K562 (cell line): ENCODE measurements around the gene CEP131. TPM values are rescaled to one million over a fixed set of nuclear protein-coding genes. Genes with fewer than 3 reads are reported as not detected.
A peak's percentile ranks its signal among the peaks of the same experiment; 100 is the strongest.

Experiments
- ATAC-seq: fragments of 200-7000 bp; cut with Tn5 transposase; 3 replicates; pipeline ENCODE4 v1.9.1; 2020; ENCODE audit warnings: moderate library complexity
- BruUV-seq: library from RNA; stranded (reverse); fragments of 400-500 nt; replicated peaks from 2 replicates; lab custom pipeline; 2021; lab: Mats Ljungman, UMichigan
- CTCF ChIA-PET: fragments of 300-600 bp; formaldehyde crosslinking; extraction: SDS; loops from one replicate; lab custom pipeline; 2021; ENCODE audit warnings: low intra/inter-chr PET ratio; lab: Yijun Ruan, JAX
- POLR2A ChIA-PET: fragments of 300-600, 350-650 bp; sonication (Branson Sonifier 250); formaldehyde crosslinking; extraction: SDS; loops from one replicate; lab custom pipeline; 2021; ENCODE audit warnings: antibody characterized with exemption, inconsistent platforms; lab: Yijun Ruan, JAX
- DNase-seq, 4 experiments: peaks; one replicate each; pipeline versions ENCODE4 v3.0.0 to v3.0.0-alpha.2; 2011 to 2018; ENCODE audit warnings: low spot score in 3 of 4, mixed read lengths in 3 of 4; ENCODE audit errors: extremely low read depth in 1 of 4
- FAIRE-seq: peaks from 2 replicates; lab custom pipeline; 2011; peaks lifted over from hg19 to GRCh38; lab: Jason Lieb, UNC
- H2AFZ ChIP-seq: 2 replicates; pipeline ENCODE4 v1.6.0; 2011; ENCODE audit warnings: low read depth, low read length, control low read depth, inconsistent platforms
- H3K27ac ChIP-seq: fragments of 200-600 bp; 3 replicates; pipeline ENCODE4 v1.8.0; 2011; ENCODE audit warnings: low read depth, mild to moderate bottlenecking, control low read depth, inconsistent platforms, low read length, moderate library complexity, mixed read lengths; ENCODE audit errors: extremely low read depth
- H3K27me3 ChIP-seq, 2 experiments: fragments of 300-600 bp in 1 of 2; 2 replicates in 1 of 2; 3 replicates in 1 of 2; pipeline versions ENCODE4 v1.6.0 to v1.8.0; 2011; ENCODE audit warnings: inconsistent platforms in 2 of 2, low read length in 2 of 2, mild to moderate bottlenecking in 1 of 2, mixed read lengths in 1 of 2, moderate library complexity in 1 of 2; ENCODE audit not compliant: control insufficient read depth in 2 of 2, insufficient read depth in 2 of 2
- H3K36me3 ChIP-seq: fragments of 300-600 bp; 3 replicates; pipeline ENCODE4 v1.8.0; 2011; ENCODE audit warnings: mild to moderate bottlenecking, low read length, inconsistent platforms; ENCODE audit not compliant: control insufficient read depth, insufficient read depth
- H3K4me1 ChIP-seq, 2 experiments: fragments of 200-600 bp in 1 of 2; replicated peaks in 1 of 2; 2 replicates in 1 of 2; 3 replicates in 1 of 2; pipeline versions ENCODE4 v1.5.1 to v1.8.0; 2011; ENCODE audit warnings: inconsistent platforms in 2 of 2, low read length in 2 of 2, mild to moderate bottlenecking in 1 of 2, mixed read lengths in 1 of 2, moderate library complexity in 1 of 2; ENCODE audit not compliant: control insufficient read depth in 2 of 2, insufficient read depth in 2 of 2
- H3K4me2 ChIP-seq: 2 replicates; pipeline ENCODE4 v1.6.1; 2011; ENCODE audit warnings: low read length, control low read depth, inconsistent platforms, mixed read lengths; ENCODE audit not compliant: insufficient read depth
- H3K4me3 ChIP-seq: fragments of 200-600 bp; sonication (generic), shearing (Covaris generic); 2 replicates; pipeline ENCODE4 v1.5.1; 2016; ENCODE audit warnings: control low read depth, inconsistent platforms
- H3K79me2 ChIP-seq: fragments of 200-600 bp; 3 replicates; pipeline ENCODE4 v1.8.0; 2011; ENCODE audit warnings: low read length, inconsistent platforms; ENCODE audit not compliant: control insufficient read depth, insufficient read depth
- H3K9ac ChIP-seq, 2 experiments: 2 replicates each; pipeline versions ENCODE4 v1.6.0 to v1.6.1; 2011; ENCODE audit warnings: low read depth in 2 of 2, low read length in 2 of 2, control low read depth in 1 of 2, inconsistent platforms in 1 of 2, mild to moderate bottlenecking in 1 of 2, mixed read lengths in 1 of 2; ENCODE audit not compliant: insufficient read depth in 1 of 2
- H3K9me1 ChIP-seq: one replicate; pipeline ENCODE4 v1.6.0; 2011; ENCODE audit warnings: inconsistent platforms, mild to moderate bottlenecking, low read length, moderate library complexity; ENCODE audit not compliant: control insufficient read depth, insufficient read depth
- H3K9me3 ChIP-seq: replicated peaks from 2 replicates; pipeline ENCODE4 v1.5.1; 2011; ENCODE audit warnings: low read depth, low read length, inconsistent platforms; ENCODE audit not compliant: control insufficient read depth, insufficient read depth
- H4K20me1 ChIP-seq: replicated peaks from 2 replicates; pipeline ENCODE4 v1.6.1; 2011; ENCODE audit warnings: low read length, inconsistent platforms, mixed read lengths; ENCODE audit not compliant: control insufficient read depth, insufficient read depth
- BACH1 ChIP-seq: fragments of 200-800 bp; sonication (Bioruptor generic); IDR thresholded peaks from 2 replicates; pipeline ENCODE4 v1.6.1; 2016; ENCODE audit warnings: missing genetic modification characterization, missing compliant biosample characterization
- ERF ChIP-seq: fragments of 450-650 bp; formaldehyde crosslinking; IDR thresholded peaks from 2 replicates; pipeline ENCODE4 v1.4.0; 2020; ENCODE audit warnings: mild to moderate bottlenecking, mixed read lengths
- GTF3C2 ChIP-seq: IDR thresholded peaks from 3 replicates; pipeline ENCODE4 v1.6.1; 2011; ENCODE audit warnings: borderline replicate concordance, mild to moderate bottlenecking, moderate library complexity; ENCODE audit not compliant: insufficient read length; ENCODE audit errors: extremely low read depth
- HBP1 ChIP-seq: fragments of 450-650 bp; formaldehyde crosslinking; IDR thresholded peaks from 2 replicates; pipeline ENCODE4 v1.4.0; 2022; ENCODE audit warnings: missing genetic modification characterization
- MBD1 ChIP-seq: fragments of 250-450 bp; sonication (Bioruptor Pico); IDR thresholded peaks from 2 replicates; pipeline ENCODE4 v1.8.0; 2022; ENCODE audit warnings: inconsistent platforms
- MED1 ChIP-seq: sonication (generic); formaldehyde crosslinking; IDR thresholded peaks from 2 replicates; pipeline ENCODE4 v1.8.1; 2023; ENCODE audit warnings: missing genetic modification reagents, borderline replicate concordance
- NONO ChIP-seq, 2 experiments: fragments of 200-400 bp in 1 of 2; fragments of 450-650 bp in 1 of 2; formaldehyde crosslinking in 1 of 2; IDR thresholded peaks; 2 replicates each; pipeline ENCODE4 v1.6.1; 2017; ENCODE audit warnings: low read depth in 2 of 2, mild to moderate bottlenecking in 2 of 2, moderate library complexity in 2 of 2, low read length in 1 of 2
- NR3C1 ChIP-seq: sonication (generic); formaldehyde crosslinking; IDR thresholded peaks from 2 replicates; pipeline ENCODE4 v1.8.1; 2022; ENCODE audit warnings: missing genetic modification reagents
- ZFP91 ChIP-seq: sonication (generic); formaldehyde crosslinking; IDR thresholded peaks from 2 replicates; pipeline ENCODE4 v1.8.0; 2022; ENCODE audit warnings: mild to moderate bottlenecking, missing genetic modification reagents
- WGBS: fragments of 100-300 bp; shearing (Covaris generic); methylation state at CpG from one replicate; pipeline ENCODE4 v1.1.6; 2016; ENCODE audit warnings: low coverage, mixed read lengths; ENCODE audit not compliant: insufficient coverage; ENCODE audit errors: missing lambda C conversion rate; 5-methylcytosine and 5-hydroxymethylcytosine counted together
- in situ Hi-C: fragments of 300-500 bp; cut with MboI; formaldehyde crosslinking; loops from 4 replicates; pipeline ENCODE4 v1.15.0; 2018; ENCODE audit warnings: inconsistent platforms, mixed read lengths
- intact Hi-C: fragments of 100-400 bp; cut with micrococcal nuclease; formaldehyde crosslinking; loops from 2 replicates; pipeline ENCODE4 v1.14.2; 2022
- polyA plus RNA-seq, 8 experiments: library from polyadenylated mRNA; depleted of rRNA in 4 of 8; stranded (reverse) in 5 of 8; unstranded in 3 of 8; fragments of >200 nt; fragmentation: Nextera tagmentation in 2 of 8; fragmentation: Illumina TruSeq in 1 of 8; extraction: Ambion mirVana in 2 of 8; extraction: Trizol in 1 of 8; gene quantifications; 2 replicates each; pipeline versions ENCODE4 v1.2.1 to v1.2.3, GENCODE V29; 2011 to 2014; ENCODE audit warnings: inconsistent platforms in 1 of 8, missing spikeins in 1 of 8
- total RNA-seq, 7 experiments: library from RNA; depleted of rRNA in 6 of 7; stranded (reverse); fragments of >200 nt in 6 of 7; fragmentation: Illumina TruSeq in 2 of 7; extraction: Trizol in 2 of 7; gene quantifications; 2 replicates each; pipeline versions ENCODE4 v1.2.1 to v1.2.3, GENCODE V29; 2011 to 2021; ENCODE audit warnings: low replicate concordance in 1 of 7

Gene CEP131
- total and polyA plus RNA-seq, 9 of the 15 experiments (the other 6 are each of a cell fraction or from before 2014, with no cell fraction given), result 0.24 to 21.2 (median 2.3) TPM

GRCh38 chr17:81223762-81224130 lies 981 bp upstream of the CEP131 start (continued):
- peak; percentile 72 for TF ChIP-seq MBD1

- peak overlapping the region; percentile 89 for H2AFZ ChIP-seq
- H3K4me2 ChIP-seq, result peak overlapping the region; percentile 82
- DNase-seq (no peak), FAIRE-seq (no peak), ATAC-seq (no peak)
- intact Hi-C loops (loop anchor here (10.0 kb wide), 1 partner anchor 238 kb away; no protein-coding TSS in a partner anchor), in situ Hi-C loops (no loop called here)
- no peaks in the 10 kb centered on the region for H3K9me3 ChIP-seq
- no peaks in the 10 kb centered on the region for H4K20me1 ChIP-seq
- no peaks in the 10 kb centered on the region for H3K27me3 ChIP-seq
- POLR2A ChIA-PET, result interaction anchor here (0.5 to 1.0 kb wide), 7 partner anchors 11 to 481 kb away, joined by 3 to 4 read pairs (median 3); partner anchors contain the start of genes ACTG1, MRPL12, NDUFAF8 and TEPSIN
- H3K36me3 ChIP-seq, result peaks cover 5% of the 10 kb centered on the region; the same call in 1 of the 3 replicates
- CTCF ChIA-PET, result no interaction called here
- peak overlapping the region; percentile 59 to 89; a peak in 3 of 4 replicates for H3K9ac ChIP-seq
- no peaks in the 10 kb centered on the region for H3K9me1 ChIP-seq
- peak overlapping the region; percentile 93 for H3K4me3 ChIP-seq
- no TSS peak for BruUV-seq
- H3K4me1 ChIP-seq, result peaks cover 10 to 42% of the 10 kb centered on the region in 2 experiments
- WGBS, result 0% methylated on average over 9 of the region's 30 CpGs
- H3K27ac ChIP-seq, result peak overlapping the region; percentile 49; the same call in 2 of the 3 replicates
- H3K79me2 ChIP-seq, result peaks cover 5% of the 10 kb centered on the region; the same call in 2 of the 3 replicates
- TF ChIP-seq GTF3C2, result no peak
- no peak for TF ChIP-seq BACH1 (tag)
- no peak for TF ChIP-seq ZFP91 (CRISPR knock-in tag)
- TF ChIP-seq HBP1, result no peak
- TF ChIP-seq ERF (CRISPR knock-in tag), result 0 out of 2 replicates have a peak, but pooled peaks have one; percentile 66
- 0 out of 4 replicates have a peak, but pooled peaks of 1 of the 2 experiments have one; percentile 50 for TF ChIP-seq NONO (IDR thresholded peaks at IDR 0.05; ENCODE audit: low read depth in 2 of 2, low read length in 1 of 2)
- TF ChIP-seq NR3C1 (CRISPR knock-in tag), result no peak
- TF ChIP-seq MED1 (CRISPR knock-in tag), result no peak
Observed at GRCh38 chr17:81222620-81222905, 202 bp downstream of the CEP131 start.
